GM12875 (cell line): ENCODE data around the gene ADGRB3.

Source experiments
- H3K4me3 ChIP-seq: one replicate; pipeline ENCODE4 v1.5.1; 2011; ENCODE audit warnings: low read depth, low read length, control low read depth
- TF ChIP-seq, protein P1 (sequence below): IDR thresholded peaks from 2 replicates; pipeline ENCODE4 v1.5.1; 2011; ENCODE audit warnings: low read depth, mild to moderate bottlenecking, control low read depth, inconsistent platforms, low read length, moderate library complexity, borderline replicate concordance; ENCODE audit not compliant: insufficient read depth

Gene ADGRB3

DNA sequence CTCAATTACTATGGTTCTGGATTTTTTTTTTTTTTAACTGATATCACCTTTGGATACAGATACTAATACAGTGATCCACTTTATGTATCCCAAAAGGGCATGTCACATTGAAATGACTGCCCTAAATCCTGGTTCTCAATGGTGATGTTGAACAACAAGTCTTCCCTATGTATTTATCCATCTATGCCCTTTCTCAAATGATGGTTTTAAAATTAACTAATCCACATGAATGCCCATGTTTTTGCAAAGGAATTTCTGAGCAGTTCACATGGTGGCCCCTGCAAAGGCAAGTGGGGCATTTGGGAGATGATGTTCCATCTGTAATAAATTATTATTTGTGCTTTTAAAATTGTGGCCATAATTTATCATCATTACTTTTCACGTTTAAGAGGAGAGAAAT lies 2.7 kb downstream of the ADGRB3 start:
- TF ChIP-seq, protein P1, sequence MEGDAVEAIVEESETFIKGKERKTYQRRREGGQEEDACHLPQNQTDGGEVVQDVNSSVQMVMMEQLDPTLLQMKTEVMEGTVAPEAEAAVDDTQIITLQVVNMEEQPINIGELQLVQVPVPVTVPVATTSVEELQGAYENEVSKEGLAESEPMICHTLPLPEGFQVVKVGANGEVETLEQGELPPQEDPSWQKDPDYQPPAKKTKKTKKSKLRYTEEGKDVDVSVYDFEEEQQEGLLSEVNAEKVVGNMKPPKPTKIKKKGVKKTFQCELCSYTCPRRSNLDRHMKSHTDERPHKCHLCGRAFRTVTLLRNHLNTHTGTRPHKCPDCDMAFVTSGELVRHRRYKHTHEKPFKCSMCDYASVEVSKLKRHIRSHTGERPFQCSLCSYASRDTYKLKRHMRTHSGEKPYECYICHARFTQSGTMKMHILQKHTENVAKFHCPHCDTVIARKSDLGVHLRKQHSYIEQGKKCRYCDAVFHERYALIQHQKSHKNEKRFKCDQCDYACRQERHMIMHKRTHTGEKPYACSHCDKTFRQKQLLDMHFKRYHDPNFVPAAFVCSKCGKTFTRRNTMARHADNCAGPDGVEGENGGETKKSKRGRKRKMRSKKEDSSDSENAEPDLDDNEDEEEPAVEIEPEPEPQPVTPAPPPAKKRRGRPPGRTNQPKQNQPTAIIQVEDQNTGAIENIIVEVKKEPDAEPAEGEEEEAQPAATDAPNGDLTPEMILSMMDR = no peak
- H3K4me3 ChIP-seq = no peak overlapping the region

DNA sequence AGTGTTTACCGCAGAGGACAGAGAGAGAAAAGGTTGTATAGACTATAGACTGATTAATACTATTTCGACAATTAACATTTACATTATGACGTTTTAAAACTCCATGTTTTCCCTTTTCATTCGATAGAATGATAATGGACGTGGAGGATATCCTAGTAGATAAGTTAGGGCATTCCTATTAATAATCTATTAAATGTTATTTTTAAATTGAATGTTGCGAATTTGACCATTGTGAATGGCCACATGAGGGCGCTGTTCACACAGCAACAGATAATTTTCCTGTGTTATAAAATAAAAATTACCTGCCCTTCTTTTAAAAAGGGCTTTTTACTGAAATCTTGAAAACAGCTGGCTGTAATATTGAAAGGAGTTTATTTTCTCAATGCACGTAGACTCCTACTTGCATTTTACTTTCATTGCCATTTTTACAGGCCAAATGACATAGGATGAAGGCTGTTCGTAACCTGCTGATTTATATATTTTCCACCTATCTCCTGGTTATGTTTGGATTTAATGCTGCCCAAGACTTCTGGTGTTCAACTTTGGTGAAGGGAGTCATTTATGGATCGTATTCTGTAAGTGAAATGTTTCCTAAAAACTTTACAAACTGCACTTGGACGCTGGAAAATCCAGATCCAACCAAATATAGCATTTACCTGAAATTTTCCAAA lies 3.3 kb downstream of the ADGRB3 start:
- H3K4me3 ChIP-seq = no peak overlapping the region
- TF ChIP-seq, protein P1 = peak; percentile 19; the same call in 1 of the 2 replicates

DNA sequence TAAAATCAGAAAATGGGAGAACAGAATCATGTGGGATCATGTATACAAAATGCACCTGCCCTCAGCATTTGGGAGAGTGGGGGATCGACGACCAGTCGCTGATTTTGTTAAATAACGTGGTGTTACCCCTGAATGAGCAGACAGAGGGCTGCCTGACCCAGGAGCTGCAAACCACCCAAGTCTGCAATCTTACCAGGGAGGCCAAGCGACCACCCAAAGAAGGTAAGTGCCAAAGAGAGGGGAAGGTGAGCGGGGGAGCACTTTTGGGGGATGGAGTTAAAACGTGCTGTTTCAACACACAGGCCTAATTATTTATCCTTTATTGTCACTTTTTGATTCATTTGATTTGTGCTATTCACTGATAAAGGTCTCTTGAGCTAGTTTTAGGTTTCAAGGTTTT lies 4.1 kb downstream of the ADGRB3 start:
- TF ChIP-seq, protein P1 = no peak
- H3K4me3 ChIP-seq = no peak overlapping the region

DNA sequence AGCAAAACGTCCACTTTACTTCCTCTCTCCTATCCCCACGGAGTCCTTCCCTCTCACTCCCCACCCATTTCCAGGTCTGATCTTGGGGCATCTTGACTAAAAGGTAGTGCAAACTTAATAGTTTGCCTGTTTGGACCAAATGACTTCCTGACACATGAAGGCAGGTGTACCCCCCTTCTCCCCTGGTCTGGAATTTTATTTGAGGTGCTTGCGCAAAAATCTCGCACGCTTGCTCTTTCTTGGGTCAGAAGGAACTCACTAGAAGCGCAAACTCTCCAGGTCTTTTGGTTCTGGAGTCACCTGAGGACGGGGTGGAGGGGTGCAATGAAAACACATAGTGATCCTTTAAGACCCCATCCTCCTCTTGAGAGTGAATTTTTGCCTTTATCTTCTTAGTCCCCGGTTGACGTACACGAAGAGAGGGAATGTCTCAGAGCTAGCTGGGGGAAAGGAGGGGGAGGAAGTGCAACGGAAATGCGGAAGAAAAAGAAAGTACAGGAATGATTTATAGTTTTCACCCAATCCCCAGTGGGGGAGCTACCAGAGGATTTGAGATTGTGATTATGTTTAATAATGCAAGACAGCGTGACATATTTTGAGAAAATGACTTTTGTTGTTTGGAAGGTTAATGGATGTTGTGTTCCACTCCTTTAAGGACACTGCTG lies 4.9 kb downstream of the ADGRB3 start:
- H3K4me3 ChIP-seq = no peak overlapping the region
- TF ChIP-seq, protein P1 = no peak

DNA sequence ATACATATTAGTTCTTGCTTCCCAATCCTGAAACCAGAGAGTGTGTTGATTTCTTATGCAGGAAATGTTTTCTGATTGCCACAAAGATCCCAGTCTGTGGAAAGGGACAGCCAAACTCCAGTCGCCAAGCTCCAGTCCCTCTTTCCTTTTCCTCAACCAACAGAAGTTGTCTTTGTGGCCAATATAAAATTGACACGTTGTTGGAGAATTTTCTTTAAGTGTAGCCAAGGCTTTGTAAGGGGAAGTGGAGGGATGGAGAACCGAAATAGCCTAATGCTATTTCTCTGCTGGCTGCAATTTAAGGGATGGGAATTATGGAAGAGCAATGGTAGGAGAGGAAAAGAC lies 5.4 kb downstream of the ADGRB3 start:
- no peak overlapping the region for H3K4me3 ChIP-seq
- TF ChIP-seq, protein P1 = no peak

DNA sequence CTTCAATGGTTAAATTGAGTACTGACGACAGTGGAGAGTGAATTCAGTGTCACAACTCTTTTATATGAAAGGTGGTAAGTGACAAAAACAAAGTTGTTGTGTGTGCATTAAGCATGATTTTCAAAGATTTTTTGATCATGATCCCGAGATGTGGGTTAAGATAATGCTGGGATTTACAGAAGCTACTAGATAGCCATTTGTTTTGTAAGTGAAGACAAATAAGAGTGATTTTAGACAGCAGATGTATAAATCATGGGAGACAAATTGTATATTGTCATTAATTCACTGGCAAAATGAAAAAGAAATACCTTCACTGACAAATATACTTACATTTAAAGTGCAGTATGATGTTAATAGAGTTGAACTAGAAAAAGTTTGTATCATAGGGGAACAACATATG lies 6.1 kb downstream of the ADGRB3 start:
- H3K4me3 ChIP-seq = no peak overlapping the region
- TF ChIP-seq, protein P1 = no peak

DNA sequence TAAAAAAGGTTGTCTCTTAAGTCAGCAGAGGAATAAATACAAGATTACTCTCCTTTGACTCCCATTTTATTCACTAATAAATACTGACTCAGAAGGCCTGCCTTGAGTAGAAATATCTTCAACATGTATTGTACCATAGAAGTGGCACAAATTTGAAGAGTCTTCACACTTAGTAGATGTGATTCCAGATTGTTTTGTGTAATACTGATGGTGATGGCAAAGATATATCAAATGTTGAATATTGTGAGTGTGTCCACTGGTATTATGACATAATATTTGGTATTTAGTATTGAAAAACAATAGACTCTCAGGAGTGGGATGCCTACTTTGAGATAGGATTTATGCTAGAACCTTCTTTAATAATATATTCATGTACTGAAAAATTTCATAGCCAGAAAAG lies 7.0 kb downstream of the ADGRB3 start:
- H3K4me3 ChIP-seq = no peak overlapping the region

More for the DNA sequence above, 7.0 kb downstream of the ADGRB3 start:
- TF ChIP-seq, protein P1 = no peak
